GM21423 (cell line): ENCODE data around the gene ETF1.

Experiments
- ATAC-seq: cut with Tn5 transposase; IDR thresholded peaks from one replicate; pipeline ENCODE4 v1.9.1; 2021; ENCODE audit warnings: mild to moderate bottlenecking, moderate library complexity; ENCODE audit not compliant: unreplicated experiment

Gene ETF1

GRCh38 chr5:138465261-138466124 is 77.5 kb downstream of the ETF1 start, which contains the start of gene EGR1:
Gene EGR1, plus strand, starts transcription at chr5:138465479. Its CDS starts 283 bp downstream, at chr5:138465762.
- peak; percentile 48 for ATAC-seq

- peak; percentile 74 for ATAC-seq
Observed at GRCh38 chr5:138464388-138465260, 78.4 kb downstream of the ETF1 start.

GRCh38 chr5:138464008-138464387 is 79.0 kb downstream of the ETF1 start:
- peak; percentile 55 for ATAC-seq

- no peak for ATAC-seq
Observed at GRCh38 chr5:138463419-138464007, 79.5 kb downstream of the ETF1 start.

DNA sequence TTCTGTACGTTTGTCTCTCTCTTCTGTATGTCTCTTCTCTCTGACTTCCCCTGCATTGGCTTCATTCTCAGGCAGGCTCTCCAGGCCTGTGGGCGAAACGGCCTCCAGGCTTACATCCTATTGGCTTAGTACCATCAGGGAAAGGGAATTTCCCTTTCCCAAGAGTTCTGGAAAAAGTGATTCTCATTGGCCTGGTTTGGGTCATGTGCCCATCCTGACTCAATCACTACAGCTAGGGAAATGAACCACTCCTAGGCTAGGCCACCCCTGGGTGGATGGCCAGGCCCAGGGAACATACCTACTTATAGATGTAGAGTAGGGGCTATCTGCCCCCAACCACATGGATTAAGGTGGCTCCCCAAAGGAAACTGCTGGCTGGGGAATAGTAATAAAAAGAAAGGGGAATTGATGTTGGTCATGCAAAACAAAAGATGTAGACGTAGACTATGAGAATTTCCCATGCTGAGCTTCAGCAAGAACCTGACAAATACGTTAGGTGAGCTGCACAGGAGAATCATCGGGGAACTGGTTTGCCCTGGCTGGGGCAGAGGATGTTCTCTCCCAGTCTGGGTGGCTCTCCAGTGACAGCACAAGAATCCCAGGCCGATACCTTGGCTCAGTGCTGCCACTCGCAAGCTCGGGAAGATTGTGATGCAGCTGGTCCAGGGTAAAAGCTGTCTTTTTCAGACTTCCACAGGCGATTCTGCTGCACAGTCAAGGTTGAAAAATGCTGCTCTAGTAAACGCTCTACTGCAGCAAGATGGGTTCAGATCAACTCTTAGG is 81.5 kb downstream of the ETF1 start:
- no peak for ATAC-seq

- ATAC-seq, result no peak
Observed at GRCh38 chr5:138460032-138460693, 82.9 kb downstream of the ETF1 start.

DNA sequence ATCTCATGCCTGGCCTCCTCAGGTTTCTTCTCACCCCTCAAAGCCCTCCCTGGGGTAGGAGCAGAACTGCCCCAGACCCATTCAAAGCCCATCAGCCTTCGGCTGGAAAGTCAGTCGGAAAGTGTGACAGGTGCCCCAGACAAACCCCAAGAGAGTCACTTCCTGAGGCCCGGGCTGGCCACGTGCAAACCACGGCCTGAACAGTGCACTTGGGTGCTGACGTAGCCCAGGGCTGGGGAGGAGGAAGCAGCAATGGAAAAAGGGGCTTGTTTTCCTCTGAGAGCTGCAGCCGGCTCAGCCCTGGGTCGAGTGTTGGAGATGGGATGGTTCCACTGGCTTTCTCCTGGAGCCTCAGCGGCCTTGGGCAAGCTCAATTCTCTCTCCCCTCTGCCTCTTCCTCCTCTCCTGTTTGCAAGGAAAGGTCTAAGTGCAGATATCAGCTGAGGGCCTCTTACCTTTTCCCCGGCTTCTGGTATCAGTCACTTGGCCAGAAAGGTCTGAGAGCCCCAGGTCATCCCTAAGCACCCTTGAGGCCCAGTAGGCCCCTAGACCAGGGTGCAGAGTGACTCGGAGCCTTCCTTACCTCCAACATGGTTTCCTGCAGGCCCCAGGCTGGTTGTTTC is 83.6 kb downstream of the ETF1 start:
- ATAC-seq, result peak; percentile 29

GRCh38 chr5:138458856-138459255 is 84.2 kb downstream of the ETF1 start:
- ATAC-seq, result no peak

DNA sequence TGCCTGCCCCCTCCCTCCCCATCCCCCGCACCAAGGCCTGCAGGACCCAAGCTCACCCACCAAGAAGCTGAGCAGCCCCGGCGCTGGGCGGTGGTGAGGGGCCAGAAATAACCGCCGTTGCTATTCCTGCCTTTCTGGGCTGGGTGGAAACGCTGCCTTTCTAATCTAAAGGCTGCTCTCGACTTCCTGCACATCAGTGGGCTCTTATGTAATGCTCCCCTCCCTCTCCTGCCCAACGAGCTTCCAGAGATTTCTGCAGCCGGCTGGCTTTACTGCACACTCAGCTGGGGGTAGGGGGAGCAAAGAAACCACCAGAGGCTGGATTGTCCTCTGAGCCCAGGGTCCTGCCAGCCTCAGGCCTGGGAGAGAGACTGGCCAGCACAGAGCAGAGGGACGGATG is 84.7 kb downstream of the ETF1 start:
- ATAC-seq, result no peak

DNA sequence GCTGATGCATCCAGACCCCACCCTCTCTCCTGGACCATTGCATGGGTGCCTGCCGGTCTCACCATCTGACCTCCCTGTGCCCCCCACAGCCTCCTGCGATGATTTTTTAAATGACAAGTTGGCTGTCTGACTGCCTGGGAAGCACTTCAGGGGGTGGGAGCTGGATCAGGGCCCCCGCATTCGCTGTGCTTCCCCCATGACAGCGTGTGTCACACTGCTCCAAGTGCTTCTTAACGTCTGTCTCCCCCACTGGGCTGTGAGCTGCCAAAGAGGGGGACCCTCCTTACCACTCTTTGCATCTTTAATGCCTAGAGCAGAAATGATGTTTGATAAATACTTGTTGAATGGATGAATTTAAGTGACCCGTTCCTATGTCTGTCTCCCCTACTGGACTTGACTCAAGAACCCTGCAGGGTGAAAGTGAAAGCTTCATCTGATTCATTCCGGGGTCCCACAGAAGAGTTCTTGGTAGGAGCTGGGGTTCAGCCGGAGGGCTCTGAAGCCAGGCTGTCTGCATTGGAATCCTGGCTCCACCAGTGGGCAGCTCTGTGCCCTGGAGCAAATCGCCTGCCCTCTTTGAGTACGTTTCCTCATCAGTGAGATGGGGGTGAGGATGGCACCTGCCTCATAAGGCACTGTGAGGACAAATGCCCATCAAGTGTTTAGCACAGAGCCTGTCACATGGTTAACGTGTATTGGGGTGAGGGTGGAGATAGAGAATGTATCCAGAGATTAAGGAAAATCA is 85.3 kb downstream of the ETF1 start:
- ATAC-seq, result no peak
